ENCODE results near the gene TNRC18. TPM values are rescaled to one million over a fixed set of nuclear protein-coding genes. Genes with fewer than 3 reads are reported as not detected.

The TNRC18 gene
- total RNA-seq, 1 donor from 2014 or later: 43.3 TPM

GRCh38 chr7:5393748-5394147 is 29.9 kb downstream of the TNRC18 start:
- Mint-ChIP-seq H3K27ac (no peak overlapping the region), H3K4me3 (peak overlapping the region; percentile 3), H3K36me3 (ENCODE audit: low read depth) (peaks cover 30% of the 10 kb centered on the region), H3K27me3 (no peaks in the 10 kb centered on the region), H3K4me1 (peaks cover 22% of the 10 kb centered on the region), H3K9me3 (no peaks in the 10 kb centered on the region)
- intact Hi-C loops (cut with micrococcal nuclease): loop anchor here (10.0 kb wide), 1 partner anchor 301 kb away; no protein-coding TSS in a partner anchor
- DNase-seq: no peak

- H3K27ac Mint-ChIP-seq: no peak overlapping the region
- intact Hi-C loops (cut with micrococcal nuclease): loop anchor here (10.0 kb wide), 1 partner anchor 301 kb away; no protein-coding TSS in a partner anchor
- H3K4me1 Mint-ChIP-seq: peaks cover 22% of the 10 kb centered on the region
- H3K36me3 Mint-ChIP-seq (ENCODE audit: low read depth): peaks cover 30% of the 10 kb centered on the region
- peak overlapping the region; percentile 8 for H3K4me3 Mint-ChIP-seq
- no peak for DNase-seq
- H3K9me3 Mint-ChIP-seq: no peaks in the 10 kb centered on the region
- H3K27me3 Mint-ChIP-seq: no peaks in the 10 kb centered on the region
Observed at GRCh38 chr7:5393328-5393727, 30.3 kb downstream of the TNRC18 start.

GRCh38 chr7:5390918-5391317 is 32.7 kb downstream of the TNRC18 start:
- Mint-ChIP-seq H3K27me3 (no peaks in the 10 kb centered on the region), H3K27ac (no peak overlapping the region), H3K9me3 (no peaks in the 10 kb centered on the region), H3K4me1 (peaks cover 15% of the 10 kb centered on the region), H3K4me3 (no peak overlapping the region), H3K36me3 (ENCODE audit: low read depth) (peaks cover 38% of the 10 kb centered on the region)
- intact Hi-C loops (cut with micrococcal nuclease): loop anchor here (10.0 kb wide), 1 partner anchor 304 kb away; no protein-coding TSS in a partner anchor
- DNase-seq: no peak

- H3K27me3 Mint-ChIP-seq: no peaks in the 10 kb centered on the region
- intact Hi-C loops (cut with micrococcal nuclease): no loop called here
- H3K4me3 Mint-ChIP-seq: no peak overlapping the region
- H3K36me3 Mint-ChIP-seq (ENCODE audit: low read depth): peaks cover 42% of the 10 kb centered on the region
- H3K27ac Mint-ChIP-seq: no peak overlapping the region
- peaks cover 12% of the 10 kb centered on the region for H3K4me1 Mint-ChIP-seq
- no peak for DNase-seq
- no peaks in the 10 kb centered on the region for H3K9me3 Mint-ChIP-seq
Observed at GRCh38 chr7:5388905-5389433, 34.7 kb downstream of the TNRC18 start.

- peaks cover 38% of the 10 kb centered on the region for H3K36me3 Mint-ChIP-seq (ENCODE audit: low read depth)
- no peaks in the 10 kb centered on the region for H3K9me3 Mint-ChIP-seq
- no peak overlapping the region for H3K4me3 Mint-ChIP-seq
- H3K27ac Mint-ChIP-seq: no peak overlapping the region
- H3K27me3 Mint-ChIP-seq: no peaks in the 10 kb centered on the region
- intact Hi-C loops (cut with micrococcal nuclease): no loop called here
- DNase-seq: no peak
- H3K4me1 Mint-ChIP-seq: peaks cover 10% of the 10 kb centered on the region
Observed at GRCh38 chr7:5388273-5388901, 35.2 kb downstream of the TNRC18 start.

- H3K4me3 Mint-ChIP-seq: no peak overlapping the region
- H3K36me3 Mint-ChIP-seq (ENCODE audit: low read depth): peaks cover 32% of the 10 kb centered on the region
- intact Hi-C loops (cut with micrococcal nuclease): no loop called here
- peaks cover 9% of the 10 kb centered on the region for H3K4me1 Mint-ChIP-seq
- no peaks in the 10 kb centered on the region for H3K9me3 Mint-ChIP-seq
- no peak overlapping the region for H3K27ac Mint-ChIP-seq
- H3K27me3 Mint-ChIP-seq: no peaks in the 10 kb centered on the region
- DNase-seq: no peak
Observed at GRCh38 chr7:5387711-5388245, 35.9 kb downstream of the TNRC18 start.

- peaks cover 13% of the 10 kb centered on the region for H3K4me1 Mint-ChIP-seq
Observed at GRCh38 chr7:5384618-5385017, 39.0 kb downstream of the TNRC18 start.

GRCh38 chr7:5383314-5384098 is 40.1 kb downstream of the TNRC18 start:
- intact Hi-C loops (cut with micrococcal nuclease): no loop called here
- Mint-ChIP-seq H3K4me1 (peaks cover 13% of the 10 kb centered on the region), H3K27ac (no peak overlapping the region), H3K9me3 (no peaks in the 10 kb centered on the region), H3K36me3 (ENCODE audit: low read depth) (peaks cover 16% of the 10 kb centered on the region), H3K4me3 (no peak overlapping the region), H3K27me3 (no peaks in the 10 kb centered on the region)
- DNase-seq: no peak

More at GRCh38 chr7:5384618-5385017, 39.0 kb downstream of the TNRC18 start:
- Mint-ChIP-seq H3K4me3 (no peak overlapping the region), H3K27ac (no peak overlapping the region), H3K9me3 (no peaks in the 10 kb centered on the region), H3K36me3 (ENCODE audit: low read depth) (peaks cover 18% of the 10 kb centered on the region), H3K27me3 (no peaks in the 10 kb centered on the region)
- intact Hi-C loops (cut with micrococcal nuclease): no loop called here
- no peak for DNase-seq

GRCh38 chr7:5382281-5382892 is 41.2 kb downstream of the TNRC18 start:
- Mint-ChIP-seq H3K27ac (no peak overlapping the region), H3K4me3 (no peak overlapping the region), H3K36me3 (ENCODE audit: low read depth) (peaks cover 17% of the 10 kb centered on the region), H3K9me3 (no peaks in the 10 kb centered on the region), H3K27me3 (no peaks in the 10 kb centered on the region), H3K4me1 (peaks cover 15% of the 10 kb centered on the region)
- intact Hi-C loops (cut with micrococcal nuclease): no loop called here
- no peak for DNase-seq

GRCh38 chr7:5381071-5381772 is 42.4 kb downstream of the TNRC18 start:
- DNase-seq: no peak
- H3K4me1 Mint-ChIP-seq: peaks cover 12% of the 10 kb centered on the region
- intact Hi-C loops (cut with micrococcal nuclease): no loop called here
- peaks cover 16% of the 10 kb centered on the region for H3K36me3 Mint-ChIP-seq (ENCODE audit: low read depth)
- peak overlapping the region; percentile 13 for H3K27ac Mint-ChIP-seq
- H3K4me3 Mint-ChIP-seq: no peak overlapping the region
- no peaks in the 10 kb centered on the region for H3K9me3 Mint-ChIP-seq
- H3K27me3 Mint-ChIP-seq: no peaks in the 10 kb centered on the region

GRCh38 chr7:5380350-5381070 is 43.1 kb downstream of the TNRC18 start:
- Mint-ChIP-seq H3K9me3 (no peaks in the 10 kb centered on the region), H3K27ac (no peak overlapping the region), H3K4me3 (no peak overlapping the region), H3K4me1 (peaks cover 12% of the 10 kb centered on the region), H3K36me3 (ENCODE audit: low read depth) (peaks cover 15% of the 10 kb centered on the region), H3K27me3 (no peaks in the 10 kb centered on the region)
- no peak for DNase-seq
- intact Hi-C loops (cut with micrococcal nuclease): no loop called here

GRCh38 chr7:5379546-5379945 is 44.1 kb downstream of the TNRC18 start:
- no peaks in the 10 kb centered on the region for H3K27me3 Mint-ChIP-seq
- intact Hi-C loops (cut with micrococcal nuclease): no loop called here
- no peak overlapping the region for H3K27ac Mint-ChIP-seq
- DNase-seq: no peak
- H3K4me1 Mint-ChIP-seq: peaks cover 11% of the 10 kb centered on the region
- no peaks in the 10 kb centered on the region for H3K9me3 Mint-ChIP-seq
- H3K4me3 Mint-ChIP-seq: no peak overlapping the region
- H3K36me3 Mint-ChIP-seq (ENCODE audit: low read depth): peaks cover 13% of the 10 kb centered on the region

GRCh38 chr7:5377816-5378215 is 45.8 kb downstream of the TNRC18 start:
- no peak for DNase-seq
- intact Hi-C loops (cut with micrococcal nuclease): no loop called here
- H3K4me1 Mint-ChIP-seq: peaks cover 6% of the 10 kb centered on the region
- H3K27me3 Mint-ChIP-seq: no peaks in the 10 kb centered on the region
- H3K36me3 Mint-ChIP-seq (ENCODE audit: low read depth): peaks cover 21% of the 10 kb centered on the region
- no peaks in the 10 kb centered on the region for H3K9me3 Mint-ChIP-seq
- H3K4me3 Mint-ChIP-seq: no peak overlapping the region
- no peak overlapping the region for H3K27ac Mint-ChIP-seq
